ENCODE results near the gene ITGA11.

DNA sequence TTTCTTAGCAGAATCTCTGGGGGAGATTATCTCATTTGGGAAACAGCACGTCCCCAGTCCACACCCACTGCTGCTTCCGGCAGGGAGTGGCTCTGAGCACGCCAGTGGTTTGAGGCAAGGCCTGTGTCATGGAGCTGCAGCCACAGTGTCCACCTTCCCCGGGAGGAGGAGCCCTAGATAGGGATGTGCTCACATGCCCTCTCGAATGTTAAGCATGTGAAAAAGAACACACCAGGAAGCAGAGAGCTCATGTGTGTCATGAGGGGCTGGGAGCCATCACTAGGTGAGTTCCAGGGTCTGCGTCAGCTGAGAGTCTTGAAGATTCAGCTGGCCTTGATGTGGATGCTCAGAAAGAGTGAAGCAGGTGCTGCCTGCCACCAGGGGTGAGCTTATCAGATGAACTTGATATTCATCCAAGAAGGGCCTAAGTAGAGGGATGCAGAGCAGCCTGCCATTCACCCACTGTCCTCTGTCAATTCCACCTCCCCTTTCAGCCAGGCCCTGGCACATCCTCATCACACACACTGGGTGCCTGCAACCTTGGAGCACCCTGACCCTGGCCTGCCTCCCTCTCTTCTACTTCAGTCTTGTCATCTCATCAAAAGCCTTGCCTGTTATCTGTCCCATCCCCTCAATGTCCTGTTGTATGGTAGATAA, 16.3 kb downstream of the ITGA11 start:
- TF ChIP-seq KLF12 (CRISPR knock-in tag; IDR thresholded peaks at IDR 0.05; ENCODE audit: borderline replicate concordance) (no peak), ONECUT2 (CRISPR knock-in tag; IDR thresholded peaks at IDR 0.05) (no peak)
